Nephron (organoid): ENCODE measurements around the gene GPR108.

Source experiments
- H3K27ac Mint-ChIP-seq, 3 experiments: 2 replicates each; pipeline ENCODE4 v1.8.0; 2020; ENCODE audit warnings: mixed read lengths in 3 of 3, mild to moderate bottlenecking in 2 of 3, moderate library complexity in 1 of 3
- H3K27me3 Mint-ChIP-seq: 2 replicates; pipeline ENCODE4 v1.8.0; 2021; ENCODE audit warnings: low read depth, mild to moderate bottlenecking, moderate library complexity, mixed read lengths
- H3K36me3 Mint-ChIP-seq: 2 replicates; pipeline ENCODE4 v1.8.0; 2020; ENCODE audit warnings: low read depth, mixed read lengths
- H3K4me1 Mint-ChIP-seq: 2 replicates; pipeline ENCODE4 v1.8.0; 2020; ENCODE audit warnings: mixed read lengths
- H3K4me3 Mint-ChIP-seq, 3 experiments: 2 replicates each; pipeline ENCODE4 v1.8.0; 2020; ENCODE audit warnings: mild to moderate bottlenecking in 3 of 3, mixed read lengths in 3 of 3, moderate library complexity in 2 of 3
- H3K9me3 Mint-ChIP-seq: 2 replicates; pipeline ENCODE4 v1.8.0; 2020; ENCODE audit warnings: mixed read lengths
- TF ChIP-seq, protein P1 (sequence below), 3 experiments: fragments of 200-600 bp; sonication (generic); IDR thresholded peaks; one replicate each; pipeline ENCODE4 v1.5.0; 2021; ENCODE audit warnings: antibody characterized with exemption in 3 of 3; ENCODE audit not compliant: unreplicated experiment in 3 of 3

Gene GPR108

DNA sequence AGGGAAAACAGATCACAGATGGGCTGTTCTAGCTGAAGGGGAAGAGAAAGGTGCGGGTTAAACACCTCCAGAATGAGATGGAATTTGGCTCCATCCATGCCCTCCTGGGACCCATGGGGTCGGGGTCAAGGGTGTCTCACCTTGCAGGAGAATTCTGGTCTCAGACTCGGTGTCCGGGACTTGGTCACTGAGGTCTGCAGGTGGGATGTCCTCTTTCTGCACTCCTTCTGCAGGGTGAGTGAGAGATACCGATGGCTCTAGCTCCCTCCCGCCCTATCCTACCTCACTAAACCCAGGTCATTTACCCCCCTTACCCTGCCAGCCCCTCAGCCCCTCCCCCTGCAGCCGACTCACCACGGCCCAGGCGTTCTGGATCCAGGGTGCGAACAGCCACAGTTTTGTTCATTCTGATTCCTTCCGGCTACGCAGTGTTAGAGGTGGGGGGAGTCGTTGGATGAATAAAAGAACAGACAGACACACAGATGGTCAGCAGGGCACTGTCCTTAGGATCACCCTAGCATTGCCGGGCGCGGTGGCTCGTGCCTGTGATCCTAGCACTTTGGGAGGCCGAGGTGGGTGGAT lies 41.0 kb downstream of the GPR108 start:
- H3K4me1 Mint-ChIP-seq, result no peaks in the 10 kb centered on the region
- H3K27ac Mint-ChIP-seq, result no peak overlapping the region
- no peak overlapping the region for H3K4me3 Mint-ChIP-seq
- TF ChIP-seq, protein P1, sequence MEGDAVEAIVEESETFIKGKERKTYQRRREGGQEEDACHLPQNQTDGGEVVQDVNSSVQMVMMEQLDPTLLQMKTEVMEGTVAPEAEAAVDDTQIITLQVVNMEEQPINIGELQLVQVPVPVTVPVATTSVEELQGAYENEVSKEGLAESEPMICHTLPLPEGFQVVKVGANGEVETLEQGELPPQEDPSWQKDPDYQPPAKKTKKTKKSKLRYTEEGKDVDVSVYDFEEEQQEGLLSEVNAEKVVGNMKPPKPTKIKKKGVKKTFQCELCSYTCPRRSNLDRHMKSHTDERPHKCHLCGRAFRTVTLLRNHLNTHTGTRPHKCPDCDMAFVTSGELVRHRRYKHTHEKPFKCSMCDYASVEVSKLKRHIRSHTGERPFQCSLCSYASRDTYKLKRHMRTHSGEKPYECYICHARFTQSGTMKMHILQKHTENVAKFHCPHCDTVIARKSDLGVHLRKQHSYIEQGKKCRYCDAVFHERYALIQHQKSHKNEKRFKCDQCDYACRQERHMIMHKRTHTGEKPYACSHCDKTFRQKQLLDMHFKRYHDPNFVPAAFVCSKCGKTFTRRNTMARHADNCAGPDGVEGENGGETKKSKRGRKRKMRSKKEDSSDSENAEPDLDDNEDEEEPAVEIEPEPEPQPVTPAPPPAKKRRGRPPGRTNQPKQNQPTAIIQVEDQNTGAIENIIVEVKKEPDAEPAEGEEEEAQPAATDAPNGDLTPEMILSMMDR (IDR thresholded peaks at IDR 0.05; ENCODE audit: unreplicated experiment in 3 of 3), result no peak
- no peaks in the 10 kb centered on the region for H3K27me3 Mint-ChIP-seq
- no peaks in the 10 kb centered on the region for H3K36me3 Mint-ChIP-seq
- no peaks in the 10 kb centered on the region for H3K9me3 Mint-ChIP-seq

- no peak overlapping the region for H3K4me3 Mint-ChIP-seq
- no peaks in the 10 kb centered on the region for H3K9me3 Mint-ChIP-seq
- no peaks in the 10 kb centered on the region for H3K36me3 Mint-ChIP-seq
- no peaks in the 10 kb centered on the region for H3K27me3 Mint-ChIP-seq
- no peaks in the 10 kb centered on the region for H3K4me1 Mint-ChIP-seq
- TF ChIP-seq, protein P1 (IDR thresholded peaks at IDR 0.05; ENCODE audit: unreplicated experiment in 3 of 3), result no peak
- no peak overlapping the region for H3K27ac Mint-ChIP-seq
These were observed 43.1 kb downstream of the GPR108 start for GRCh38 chr19:6694147-6694815.

DNA sequence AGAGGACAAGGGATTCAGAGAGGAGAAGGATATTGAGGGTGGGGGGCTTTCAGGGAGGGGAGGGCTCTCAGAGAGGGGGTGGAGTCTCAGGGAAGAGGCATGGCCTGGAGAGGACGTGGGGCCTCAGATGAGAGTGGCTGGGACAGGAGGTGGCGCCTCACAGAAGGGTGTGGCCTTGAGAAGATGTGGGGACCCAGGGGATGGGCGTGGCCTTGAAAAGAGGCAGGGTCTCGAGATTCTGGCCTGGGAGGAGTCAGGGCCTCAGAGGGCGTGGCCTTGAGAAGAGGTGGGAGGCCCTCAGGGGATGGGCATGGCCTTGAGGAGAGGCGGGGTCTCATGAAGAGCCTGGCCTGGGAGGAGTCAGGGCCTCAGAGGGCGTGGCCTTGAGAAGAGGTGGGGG lies 43.7 kb downstream of the GPR108 start:
- no peak overlapping the region for H3K27ac Mint-ChIP-seq
- H3K36me3 Mint-ChIP-seq, result no peaks in the 10 kb centered on the region
- no peaks in the 10 kb centered on the region for H3K4me1 Mint-ChIP-seq
- TF ChIP-seq, protein P1 (IDR thresholded peaks at IDR 0.05; ENCODE audit: unreplicated experiment in 3 of 3), result no peak
- H3K27me3 Mint-ChIP-seq, result no peaks in the 10 kb centered on the region
- H3K4me3 Mint-ChIP-seq, result no peak overlapping the region
- H3K9me3 Mint-ChIP-seq, result no peaks in the 10 kb centered on the region

DNA sequence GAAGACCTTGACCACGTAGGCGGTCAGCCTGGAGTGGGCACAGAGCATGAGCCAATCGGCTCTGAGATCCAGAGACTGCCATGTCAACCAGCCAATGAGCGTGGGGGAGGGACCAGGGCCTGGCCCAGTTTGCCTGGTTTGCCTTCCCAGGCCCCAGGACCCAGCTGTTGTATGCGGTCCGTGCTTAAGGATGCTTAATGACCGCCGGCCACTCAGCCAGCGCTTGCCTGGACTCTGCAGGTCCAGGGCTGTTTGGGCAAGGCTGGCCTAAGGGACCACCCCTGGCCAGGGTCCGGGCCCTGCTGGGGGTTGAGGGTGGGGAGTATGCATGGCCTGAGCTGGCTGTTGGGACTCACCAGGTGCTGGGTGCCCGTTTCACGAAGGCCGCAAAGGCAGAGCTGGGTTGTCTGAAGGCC lies 44.3 kb downstream of the GPR108 start:
- Mint-ChIP-seq H3K27ac (no peak overlapping the region), H3K9me3 (no peaks in the 10 kb centered on the region), H3K4me3 (no peak overlapping the region), H3K36me3 (no peaks in the 10 kb centered on the region), H3K4me1 (no peaks in the 10 kb centered on the region), H3K27me3 (no peaks in the 10 kb centered on the region)
- TF ChIP-seq, protein P1 (IDR thresholded peaks at IDR 0.05; ENCODE audit: unreplicated experiment in 3 of 3), result no peak

- TF ChIP-seq, protein P1 (IDR thresholded peaks at IDR 0.05; ENCODE audit: unreplicated experiment in 3 of 3), result no peak
- no peaks in the 10 kb centered on the region for H3K9me3 Mint-ChIP-seq
- no peaks in the 10 kb centered on the region for H3K4me1 Mint-ChIP-seq
- H3K27ac Mint-ChIP-seq, result no peak overlapping the region
- no peak overlapping the region for H3K4me3 Mint-ChIP-seq
- H3K27me3 Mint-ChIP-seq, result no peaks in the 10 kb centered on the region
- H3K36me3 Mint-ChIP-seq, result no peaks in the 10 kb centered on the region
These were observed 45.4 kb downstream of the GPR108 start for GRCh38 chr19:6692027-6692426.

- peaks cover 3% of the 10 kb centered on the region for H3K27me3 Mint-ChIP-seq
- TF ChIP-seq, protein P1 (IDR thresholded peaks at IDR 0.05; ENCODE audit: unreplicated experiment in 3 of 3), result no peak
- no peak overlapping the region for H3K27ac Mint-ChIP-seq
- H3K4me3 Mint-ChIP-seq, result no peak overlapping the region
- H3K9me3 Mint-ChIP-seq, result no peaks in the 10 kb centered on the region
- H3K4me1 Mint-ChIP-seq, result no peaks in the 10 kb centered on the region
- H3K36me3 Mint-ChIP-seq, result no peaks in the 10 kb centered on the region
These were observed 46.0 kb downstream of the GPR108 start for GRCh38 chr19:6691342-6691741.
